ENCODE data around the gene SGSH. TPM values are rescaled to one million over a fixed set of nuclear protein-coding genes. Genes with fewer than 3 reads are reported as not detected.

The SGSH gene
- total RNA-seq, 3 donors from 2014 or later: 18.9 to 25.2 (median 19.1) TPM

- H3K4me1 Mint-ChIP-seq (ENCODE audit: low read depth): no peaks in the 10 kb centered on the region
- H3K4me3 Mint-ChIP-seq: no peak overlapping the region
- no peaks in the 10 kb centered on the region for H3K36me3 Mint-ChIP-seq (ENCODE audit: insufficient read depth)
- DNase-seq: no peak
- H3K9me3 Mint-ChIP-seq: no peaks in the 10 kb centered on the region
- H3K27me3 Mint-ChIP-seq (ENCODE audit: low read depth): peaks cover 6% of the 10 kb centered on the region
- ATAC-seq: no peak
These were observed 37.3 kb downstream of the SGSH start for GRCh38 chr17:80182845-80183223.

- H3K4me3 Mint-ChIP-seq: no peak overlapping the region
- DNase-seq: no peak
- ATAC-seq: no peak
- H3K9me3 Mint-ChIP-seq: no peaks in the 10 kb centered on the region
- H3K36me3 Mint-ChIP-seq (ENCODE audit: insufficient read depth): no peaks in the 10 kb centered on the region
- H3K27me3 Mint-ChIP-seq (ENCODE audit: low read depth): peaks cover 7% of the 10 kb centered on the region
- H3K4me1 Mint-ChIP-seq (ENCODE audit: low read depth): no peaks in the 10 kb centered on the region
These were observed 37.9 kb downstream of the SGSH start for GRCh38 chr17:80182118-80182844.

GRCh38 chr17:80181431-80181830 is 38.7 kb downstream of the SGSH start:
- H3K9me3 Mint-ChIP-seq: no peaks in the 10 kb centered on the region
- ATAC-seq (no peak), DNase-seq (no peak)
- H3K4me3 Mint-ChIP-seq: no peak overlapping the region
- H3K27me3 Mint-ChIP-seq (ENCODE audit: low read depth): peaks cover 8% of the 10 kb centered on the region
- no peaks in the 10 kb centered on the region for H3K4me1 Mint-ChIP-seq (ENCODE audit: low read depth)
- no peaks in the 10 kb centered on the region for H3K36me3 Mint-ChIP-seq (ENCODE audit: insufficient read depth)

GRCh38 chr17:80180192-80180591 is 39.9 kb downstream of the SGSH start:
- Mint-ChIP-seq H3K36me3 (ENCODE audit: insufficient read depth) (no peaks in the 10 kb centered on the region), H3K4me3 (no peak overlapping the region), H3K4me1 (ENCODE audit: low read depth) (no peaks in the 10 kb centered on the region), H3K27me3 (ENCODE audit: low read depth) (peaks cover 8% of the 10 kb centered on the region), H3K9me3 (no peaks in the 10 kb centered on the region)
- ATAC-seq (no peak), DNase-seq (no peak)

GRCh38 chr17:80177986-80178595 is 42.0 kb downstream of the SGSH start:
- DNase-seq (no peak), ATAC-seq (no peak)
- H3K36me3 Mint-ChIP-seq (ENCODE audit: insufficient read depth): no peaks in the 10 kb centered on the region
- no peak overlapping the region for H3K4me3 Mint-ChIP-seq
- no peaks in the 10 kb centered on the region for H3K4me1 Mint-ChIP-seq (ENCODE audit: low read depth)
- H3K27me3 Mint-ChIP-seq (ENCODE audit: low read depth): peaks cover 6% of the 10 kb centered on the region
- no peaks in the 10 kb centered on the region for H3K9me3 Mint-ChIP-seq

- Mint-ChIP-seq H3K36me3 (ENCODE audit: insufficient read depth) (no peaks in the 10 kb centered on the region), H3K9me3 (no peaks in the 10 kb centered on the region), H3K4me3 (no peak overlapping the region), H3K4me1 (ENCODE audit: low read depth) (no peaks in the 10 kb centered on the region), H3K27me3 (ENCODE audit: low read depth) (peaks cover 6% of the 10 kb centered on the region)
- ATAC-seq (no peak), DNase-seq (no peak)
These were observed 43.4 kb downstream of the SGSH start for GRCh38 chr17:80176757-80177156.

- DNase-seq: no peak
- no peak overlapping the region for H3K4me3 Mint-ChIP-seq
- no peak for ATAC-seq
- H3K4me1 Mint-ChIP-seq (ENCODE audit: low read depth): no peaks in the 10 kb centered on the region
- H3K36me3 Mint-ChIP-seq (ENCODE audit: insufficient read depth): no peaks in the 10 kb centered on the region
- peaks cover 6% of the 10 kb centered on the region for H3K27me3 Mint-ChIP-seq (ENCODE audit: low read depth)
- H3K9me3 Mint-ChIP-seq: no peaks in the 10 kb centered on the region
These were observed 46.2 kb downstream of the SGSH start for GRCh38 chr17:80173916-80174315.

GRCh38 chr17:80173126-80173525 is 47.0 kb downstream of the SGSH start:
- Mint-ChIP-seq H3K9me3 (no peaks in the 10 kb centered on the region), H3K4me3 (no peak overlapping the region), H3K4me1 (ENCODE audit: low read depth) (no peaks in the 10 kb centered on the region), H3K36me3 (ENCODE audit: insufficient read depth) (no peaks in the 10 kb centered on the region), H3K27me3 (ENCODE audit: low read depth) (peaks cover 8% of the 10 kb centered on the region)
- ATAC-seq (no peak), DNase-seq (no peak)

- Mint-ChIP-seq H3K4me1 (ENCODE audit: low read depth) (no peaks in the 10 kb centered on the region), H3K27me3 (ENCODE audit: low read depth) (peaks cover 4% of the 10 kb centered on the region), H3K4me3 (no peak overlapping the region), H3K36me3 (ENCODE audit: insufficient read depth) (no peaks in the 10 kb centered on the region), H3K9me3 (no peaks in the 10 kb centered on the region)
- DNase-seq: no peak
- ATAC-seq: no peak
These were observed 48.5 kb downstream of the SGSH start for GRCh38 chr17:80171681-80172080.

GRCh38 chr17:80169784-80170500 is 50.2 kb downstream of the SGSH start, which contains the start of gene CARD14:
CARD14 (plus strand) TSS chr17:80170030; CDS start chr17:80181439, 11,409 bp downstream.
- H3K27me3 Mint-ChIP-seq (ENCODE audit: low read depth): peaks cover 4% of the 10 kb centered on the region
- H3K4me1 Mint-ChIP-seq (ENCODE audit: low read depth): no peaks in the 10 kb centered on the region
- ATAC-seq: no peak
- DNase-seq: no peak
- H3K36me3 Mint-ChIP-seq (ENCODE audit: insufficient read depth): no peaks in the 10 kb centered on the region
- no peaks in the 10 kb centered on the region for H3K9me3 Mint-ChIP-seq
- no peak within 1 kb of the TSS for H3K4me3 Mint-ChIP-seq

GRCh38 chr17:80169107-80169506 is 51.0 kb downstream of the SGSH start:
- Mint-ChIP-seq H3K27me3 (ENCODE audit: low read depth) (peaks cover 4% of the 10 kb centered on the region), H3K9me3 (no peaks in the 10 kb centered on the region), H3K4me1 (ENCODE audit: low read depth) (no peaks in the 10 kb centered on the region), H3K36me3 (ENCODE audit: insufficient read depth) (no peaks in the 10 kb centered on the region), H3K4me3 (no peak overlapping the region)
- ATAC-seq (no peak), DNase-seq (no peak)

GRCh38 chr17:80168371-80168770 is 51.8 kb downstream of the SGSH start:
- H3K36me3 Mint-ChIP-seq (ENCODE audit: insufficient read depth): no peaks in the 10 kb centered on the region
- no peaks in the 10 kb centered on the region for H3K4me1 Mint-ChIP-seq (ENCODE audit: low read depth)
- ATAC-seq (no peak), DNase-seq (no peak)
- no peaks in the 10 kb centered on the region for H3K9me3 Mint-ChIP-seq
- no peak overlapping the region for H3K4me3 Mint-ChIP-seq
- H3K27me3 Mint-ChIP-seq (ENCODE audit: low read depth): peaks cover 4% of the 10 kb centered on the region

GRCh38 chr17:80166446-80166845 is 53.7 kb downstream of the SGSH start:
- no peak for ATAC-seq
- H3K9me3 Mint-ChIP-seq: no peaks in the 10 kb centered on the region

GRCh38 chr17:80164185-80164584 is 55.9 kb downstream of the SGSH start:
- Mint-ChIP-seq H3K27me3 (ENCODE audit: low read depth) (peaks cover 15% of the 10 kb centered on the region), H3K36me3 (ENCODE audit: insufficient read depth) (no peaks in the 10 kb centered on the region), H3K4me1 (ENCODE audit: low read depth) (no peaks in the 10 kb centered on the region), H3K4me3 (no peak overlapping the region), H3K9me3 (no peaks in the 10 kb centered on the region)
- no peak for DNase-seq
- ATAC-seq: no peak

More at GRCh38 chr17:80166446-80166845, 53.7 kb downstream of the SGSH start:
- no peak overlapping the region for H3K4me3 Mint-ChIP-seq
- peaks cover 4% of the 10 kb centered on the region for H3K27me3 Mint-ChIP-seq (ENCODE audit: low read depth)
- no peaks in the 10 kb centered on the region for H3K4me1 Mint-ChIP-seq (ENCODE audit: low read depth)
- no peaks in the 10 kb centered on the region for H3K36me3 Mint-ChIP-seq (ENCODE audit: insufficient read depth)
- DNase-seq: no peak

- H3K9me3 Mint-ChIP-seq: no peaks in the 10 kb centered on the region
- no peaks in the 10 kb centered on the region for H3K36me3 Mint-ChIP-seq (ENCODE audit: insufficient read depth)
- ATAC-seq: no peak
- no peak overlapping the region for H3K4me3 Mint-ChIP-seq
- no peak for DNase-seq
- H3K4me1 Mint-ChIP-seq (ENCODE audit: low read depth): no peaks in the 10 kb centered on the region
- peaks cover 15% of the 10 kb centered on the region for H3K27me3 Mint-ChIP-seq (ENCODE audit: low read depth)
These were observed 56.8 kb downstream of the SGSH start for GRCh38 chr17:80163336-80163735.
